Endothelial cell of umbilical vein (primary cell): ENCODE measurements around the gene RAB43. TPM values are rescaled to one million over a fixed set of nuclear protein-coding genes. Genes with fewer than 3 reads are reported as not detected.

ENCODE experiments used
- BruUV-seq: library from RNA; stranded (reverse); fragments of 400-500 nt; replicated peaks from 2 replicates; lab custom pipeline; 2021; lab: Mats Ljungman, UMichigan
- CTCF ChIA-PET: fragments of 300-600, 350-600 bp; sonication (Branson Sonifier 250); formaldehyde crosslinking; loops from one replicate; lab custom pipeline; 2021; ENCODE audit warnings: antibody characterized with exemption, inconsistent platforms; lab: Charles Lee
- POLR2A ChIA-PET: fragments of 300-600, 350-600 bp; sonication (Branson Sonifier 250); formaldehyde crosslinking; loops from one replicate; lab custom pipeline; 2021; ENCODE audit warnings: antibody characterized with exemption, inconsistent platforms; lab: Charles Lee
- DNase-seq: peaks from one replicate; pipeline ENCODE4 v3.0.0-alpha.2; 2011; ENCODE audit warnings: low read depth, low spot score
- FAIRE-seq: peaks from 2 replicates; lab custom pipeline; 2011; peaks lifted over from hg19 to GRCh38; lab: Jason Lieb, UNC
- H2AFZ ChIP-seq: 2 replicates; pipeline ENCODE4 v1.6.0; 2012; ENCODE audit warnings: low read depth, low read length, control low read depth, inconsistent platforms
- H3K27ac ChIP-seq: 2 replicates; pipeline ENCODE4 v1.5.1; 2011; ENCODE audit warnings: low read depth, mild to moderate bottlenecking, control low read depth, low read length, moderate library complexity; ENCODE audit not compliant: insufficient read depth
- H3K27me3 ChIP-seq, 2 experiments: 2 replicates each; pipeline versions ENCODE4 v1.6.0 to v1.6.1; 2011; ENCODE audit warnings: low read length in 2 of 2, mixed read lengths in 1 of 2; ENCODE audit not compliant: control insufficient read depth in 2 of 2, insufficient read depth in 2 of 2
- H3K36me3 ChIP-seq, 2 experiments: 2 replicates in 1 of 2; 3 replicates in 1 of 2; pipeline ENCODE4 v1.5.1; 2011; ENCODE audit warnings: low read length in 2 of 2, mild to moderate bottlenecking in 1 of 2, moderate library complexity in 1 of 2; ENCODE audit not compliant: control insufficient read depth in 2 of 2, insufficient read depth in 2 of 2; ENCODE audit errors: extremely low read depth in 1 of 2
- H3K4me1 ChIP-seq: 3 replicates; pipeline ENCODE4 v1.5.1; 2011; ENCODE audit warnings: mild to moderate bottlenecking, low read length; ENCODE audit not compliant: control insufficient read depth, insufficient read depth; ENCODE audit errors: extremely low read depth
- H3K4me2 ChIP-seq: 2 replicates; pipeline ENCODE4 v1.6.1; 2011; ENCODE audit warnings: low read length, control low read depth, mixed read lengths; ENCODE audit not compliant: insufficient read depth
- H3K4me3 ChIP-seq, 3 experiments: fragments of 200-600 bp in 1 of 3; sonication (generic), shearing (Covaris generic) in 1 of 3; replicated peaks in 1 of 3; 2 replicates each; pipeline ENCODE4 v1.5.1; 2011 to 2016; ENCODE audit warnings: control low read depth in 3 of 3, low read length in 3 of 3, mild to moderate bottlenecking in 2 of 3, inconsistent platforms in 1 of 3, low read depth in 1 of 3, moderate library complexity in 1 of 3; ENCODE audit not compliant: insufficient read depth in 1 of 3
- H3K79me2 ChIP-seq: 2 replicates; pipeline ENCODE4 v1.6.0; 2012; ENCODE audit warnings: low read length, inconsistent platforms; ENCODE audit not compliant: control insufficient read depth, insufficient read depth
- H3K9ac ChIP-seq: replicated peaks from 2 replicates; pipeline ENCODE3; 2011; ENCODE audit warnings: low read length, control low read depth; ENCODE audit not compliant: insufficient read depth; ENCODE audit errors: extremely low read depth
- H3K9me1 ChIP-seq: replicated peaks from 3 replicates; pipeline ENCODE4 v1.6.0; 2011; ENCODE audit warnings: mild to moderate bottlenecking, low read length; ENCODE audit not compliant: control insufficient read depth, insufficient read depth; ENCODE audit errors: extremely low read depth
- H3K9me3 ChIP-seq: replicated peaks from 2 replicates; pipeline ENCODE4 v1.5.1; 2012; ENCODE audit warnings: low read length, inconsistent platforms; ENCODE audit not compliant: control insufficient read depth, insufficient read depth
- H4K20me1 ChIP-seq: replicated peaks from 2 replicates; pipeline ENCODE3; 2011; ENCODE audit warnings: mild to moderate bottlenecking, low read length; ENCODE audit not compliant: control insufficient read depth, insufficient read depth; ENCODE audit errors: extremely low read depth
- CTCF ChIP-seq, 2 donors: IDR thresholded peaks; 1 replicate in 1 of 2; 2 replicates in 1 of 2; pipeline ENCODE4 v1.5.1; 2011; ENCODE audit warnings: low read length in 2 of 2, mild to moderate bottlenecking in 2 of 2, moderate library complexity in 2 of 2, control low read depth in 1 of 2, inconsistent platforms in 1 of 2, low read depth in 1 of 2; ENCODE audit not compliant: insufficient read depth in 1 of 2; ENCODE audit errors: extremely low read depth in 1 of 2
- EZH2 ChIP-seq: IDR thresholded peaks from 2 replicates; pipeline ENCODE4 v1.6.1; 2012; ENCODE audit warnings: borderline replicate concordance, low read depth, mild to moderate bottlenecking, moderate library complexity, low read length, inconsistent platforms; ENCODE audit not compliant: severe bottlenecking
- FOS ChIP-seq: IDR thresholded peaks from 2 replicates; pipeline ENCODE4 v1.6.1; 2011; ENCODE audit warnings: mild to moderate bottlenecking, low read length, moderate library complexity, borderline replicate concordance; ENCODE audit not compliant: insufficient read depth
- GATA2 ChIP-seq: IDR thresholded peaks from 2 replicates; pipeline ENCODE4 v1.7.0; 2011; ENCODE audit warnings: low read depth, mild to moderate bottlenecking, moderate library complexity, mixed read lengths, low read length; ENCODE audit not compliant: insufficient read length, insufficient read depth
- JUN ChIP-seq: IDR thresholded peaks from 2 replicates; pipeline ENCODE4 v1.6.1; 2011; ENCODE audit warnings: borderline replicate concordance, low read depth; ENCODE audit not compliant: insufficient read length, insufficient read depth
- MAX ChIP-seq: IDR thresholded peaks from 2 replicates; pipeline ENCODE4 v1.6.1; 2011; ENCODE audit not compliant: insufficient read depth, insufficient read length
- MYC ChIP-seq: IDR thresholded peaks from one replicate; pipeline ENCODE4 v1.6.1; 2011; ENCODE audit warnings: mild to moderate bottlenecking, low read depth, low read length
- POLR2A ChIP-seq: IDR thresholded peaks from 2 replicates; pipeline ENCODE4 v1.6.1; 2012; ENCODE audit warnings: low read depth, mild to moderate bottlenecking, control low read depth, low read length
- POLR2AphosphoS5 ChIP-seq: IDR thresholded peaks from 2 replicates; pipeline ENCODE4 v1.6.1; 2012; ENCODE audit warnings: low read depth, mild to moderate bottlenecking, control low read depth, low read length, moderate library complexity; ENCODE audit not compliant: insufficient read depth
- dilution Hi-C: fragments of 300-500 bp; cut with MboI; formaldehyde crosslinking; loops from one replicate; pipeline ENCODE4 v1.15.0; 2019; ENCODE audit warnings: low sequenced_read_pairs; ENCODE audit not compliant: extremely low pct_ligation_motif_present
- intact Hi-C: fragments of 100-400 bp; cut with micrococcal nuclease; formaldehyde crosslinking; loops from one replicate; pipeline ENCODE4 v1.10.0; 2022
- polyA plus RNA-seq, 4 experiments: library from polyadenylated mRNA; depleted of rRNA in 3 of 4; stranded (reverse) in 3 of 4; unstranded in 1 of 4; fragments of >200 nt; gene quantifications; 2 replicates each; pipeline versions ENCODE4 v1.2.1 to v1.2.3, GENCODE V29; 2011 to 2012; ENCODE audit warnings: missing spikeins in 1 of 4
- total RNA-seq: library from RNA; stranded (reverse); gene quantifications from 2 replicates; pipeline ENCODE4 v1.2.3, GENCODE V29; 2021

RAB43 gene
- total and polyA plus RNA-seq, 2 donors (not counting 3 experiments of a cell fraction or from before 2014, with no cell fraction given): 18.5 to 31.5 TPM

GRCh38 chr3:129059311-129059958, 62.2 kb downstream of the RAB43 start:
- DNase-seq: no peak
- Histone ChIP-seq H3K27ac (no peak overlapping the region), H3K4me3 (no peak overlapping the region), H2AFZ (no peak overlapping the region), H3K9me3 (no peaks in the 10 kb centered on the region), H3K9ac (no peak overlapping the region), H3K27me3 (no peaks in the 10 kb centered on the region), H3K79me2 (no peaks in the 10 kb centered on the region), H3K9me1 (no peaks in the 10 kb centered on the region), H3K4me2 (no peak overlapping the region), H3K36me3 (no peaks in the 10 kb centered on the region), H4K20me1 (no peaks in the 10 kb centered on the region), H3K4me1 (peaks cover 5% of the 10 kb centered on the region)
- ChIA-PET CTCF (interaction anchor here (0.8 kb wide), 1 partner anchor 33 kb away, joined by 3 read pairs; no protein-coding TSS in a partner anchor), POLR2A (no interaction called here)
- no peak for TF ChIP-seq GATA2
- no peak for TF ChIP-seq MAX
- TF ChIP-seq JUN: no peak
- TF ChIP-seq MYC: no peak
- no peak for TF ChIP-seq POLR2AphosphoS5
- no peak for TF ChIP-seq EZH2
- no peak for TF ChIP-seq POLR2A
- TF ChIP-seq CTCF (IDR thresholded peaks at IDR 0.05; ENCODE audit: extremely low read depth in 1 of 2, insufficient read depth in 1 of 2, low read depth in 1 of 2, low read length in 2 of 2): no peak
- TF ChIP-seq FOS: no peak
- BruUV-seq: no TSS peak
- no peak for FAIRE-seq
- intact Hi-C loops: no loop called here
- dilution Hi-C loops: no loop called here
